ENCODE measurements around the gene UBA52. TPM values are rescaled to one million over a fixed set of nuclear protein-coding genes. Genes with fewer than 3 reads are reported as not detected.

Gene UBA52
- total RNA-seq, 1 experiment from 2014 or later = 1,284 TPM

GRCh38 chr19:18603255-18603957 is 31.7 kb downstream of the UBA52 start:
- in situ Hi-C loops (cut with HindIII; ENCODE audit: low pct_unique_long_range_greater_than_20kb, low sequenced_read_pairs) = no loop called here
- DNase-seq (ENCODE audit: low read depth, low spot score) = no peak

DNA sequence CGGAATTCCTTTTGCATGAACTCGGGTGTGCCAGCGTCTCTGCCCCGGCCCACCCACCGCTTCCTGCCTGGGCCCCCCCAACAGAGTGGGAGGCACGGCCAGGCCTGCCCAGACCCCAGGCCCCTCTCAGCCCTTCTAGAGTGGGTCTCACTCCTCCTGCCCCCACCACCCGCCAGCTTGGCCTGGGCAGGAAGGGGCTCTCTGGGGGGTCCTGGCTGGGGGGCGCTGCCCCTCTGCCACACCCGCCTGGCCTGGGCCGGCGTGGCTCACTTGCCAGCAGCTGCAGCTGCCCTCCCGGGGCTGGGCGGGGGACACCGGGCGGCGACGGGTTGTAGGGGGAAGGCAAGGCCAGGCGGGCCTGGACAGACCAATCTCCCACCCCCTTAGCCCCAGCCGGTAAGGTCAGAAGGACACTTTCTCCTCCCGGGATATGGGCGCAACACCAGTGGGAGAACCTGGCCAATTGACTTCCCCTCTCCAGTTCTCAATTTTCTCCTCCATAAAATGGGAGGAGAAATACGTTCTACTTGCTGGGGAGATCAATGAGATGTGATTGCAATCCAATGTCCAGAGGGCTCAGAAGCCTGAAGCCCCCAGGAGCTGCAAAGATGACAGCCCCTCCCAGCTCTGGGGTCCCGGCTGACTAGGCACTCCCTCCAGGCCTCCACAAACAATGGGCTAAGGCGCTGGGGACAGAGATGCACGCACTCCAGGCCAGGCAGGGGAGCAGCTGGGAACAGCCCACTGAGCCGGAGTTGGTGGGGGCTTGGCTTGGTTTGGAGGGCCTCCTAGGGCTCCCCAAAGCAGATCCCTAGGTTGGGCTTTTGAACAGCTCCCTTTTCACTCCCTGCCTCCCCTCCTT is 32.5 kb downstream of the UBA52 start:
- DNase-seq (ENCODE audit: low read depth, low spot score) = no peak
- in situ Hi-C loops (cut with HindIII; ENCODE audit: low pct_unique_long_range_greater_than_20kb, low sequenced_read_pairs) = no loop called here

- no peak for DNase-seq (ENCODE audit: low read depth, low spot score)
- in situ Hi-C loops (cut with HindIII; ENCODE audit: low pct_unique_long_range_greater_than_20kb, low sequenced_read_pairs) = no loop called here
These were observed 33.1 kb downstream of the UBA52 start for GRCh38 chr19:18604820-18605159.

- DNase-seq (ENCODE audit: low read depth, low spot score) = no peak
- in situ Hi-C loops (cut with HindIII; ENCODE audit: low pct_unique_long_range_greater_than_20kb, low sequenced_read_pairs) = no loop called here
These were observed 33.5 kb downstream of the UBA52 start for GRCh38 chr19:18605196-18605545.

GRCh38 chr19:18605546-18606280 is 34.1 kb downstream of the UBA52 start:
- no peak for DNase-seq (ENCODE audit: low read depth, low spot score)
- in situ Hi-C loops (cut with HindIII; ENCODE audit: low pct_unique_long_range_greater_than_20kb, low sequenced_read_pairs) = no loop called here

GRCh38 chr19:18606281-18607225 is 34.9 kb downstream of the UBA52 start, which contains the start of gene CRLF1:
Gene CRLF1 (minus strand): TSS chr19:18606799. CDS start chr19:18606656, 143 bp downstream.
- in situ Hi-C loops (cut with HindIII; ENCODE audit: low pct_unique_long_range_greater_than_20kb, low sequenced_read_pairs) = no loop called here

GRCh38 chr19:18607226-18608101 is 35.8 kb downstream of the UBA52 start:
- no peak for DNase-seq (ENCODE audit: low read depth, low spot score)
- in situ Hi-C loops (cut with HindIII; ENCODE audit: low pct_unique_long_range_greater_than_20kb, low sequenced_read_pairs) = no loop called here

More at GRCh38 chr19:18606281-18607225, 34.9 kb downstream of the UBA52 start, which contains the start of gene CRLF1:
- DNase-seq (ENCODE audit: low read depth, low spot score) = no peak

DNA sequence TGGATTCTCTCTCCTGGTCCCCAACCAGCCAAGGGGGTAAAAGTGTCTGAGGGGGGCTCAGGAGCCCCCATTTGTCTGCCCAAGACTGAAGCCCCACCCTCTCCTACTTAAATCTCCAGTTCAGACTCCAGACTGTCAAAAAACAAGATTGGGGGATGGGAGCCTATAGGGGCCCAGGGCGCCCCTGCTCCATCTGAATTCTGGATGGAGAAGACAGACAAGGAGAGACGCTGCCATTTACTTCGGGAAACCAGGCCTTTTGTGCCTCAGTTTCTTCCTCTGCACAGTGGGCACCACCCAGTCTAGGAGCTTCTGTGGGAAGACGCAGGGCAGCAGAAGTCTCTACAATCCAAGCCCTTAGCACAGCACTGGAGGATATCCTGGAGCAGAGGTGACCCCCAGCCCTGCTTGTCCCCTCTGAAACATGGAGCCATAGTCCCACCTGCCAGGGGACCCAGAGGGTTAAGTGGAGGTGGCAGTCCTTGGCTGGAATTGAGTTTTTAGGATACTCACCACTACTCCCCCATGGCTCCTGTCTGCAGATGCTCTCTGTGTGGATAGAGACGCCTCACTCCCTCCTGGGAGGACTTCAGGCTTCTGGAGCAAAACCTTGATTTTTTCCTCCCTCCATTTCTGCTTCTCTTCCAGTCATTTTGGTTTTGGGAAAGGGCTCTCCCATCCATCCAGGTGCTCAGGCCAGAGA is 36.6 kb downstream of the UBA52 start:
- in situ Hi-C loops (cut with HindIII; ENCODE audit: low pct_unique_long_range_greater_than_20kb, low sequenced_read_pairs) = no loop called here
- DNase-seq (ENCODE audit: low read depth, low spot score) = no peak

DNA sequence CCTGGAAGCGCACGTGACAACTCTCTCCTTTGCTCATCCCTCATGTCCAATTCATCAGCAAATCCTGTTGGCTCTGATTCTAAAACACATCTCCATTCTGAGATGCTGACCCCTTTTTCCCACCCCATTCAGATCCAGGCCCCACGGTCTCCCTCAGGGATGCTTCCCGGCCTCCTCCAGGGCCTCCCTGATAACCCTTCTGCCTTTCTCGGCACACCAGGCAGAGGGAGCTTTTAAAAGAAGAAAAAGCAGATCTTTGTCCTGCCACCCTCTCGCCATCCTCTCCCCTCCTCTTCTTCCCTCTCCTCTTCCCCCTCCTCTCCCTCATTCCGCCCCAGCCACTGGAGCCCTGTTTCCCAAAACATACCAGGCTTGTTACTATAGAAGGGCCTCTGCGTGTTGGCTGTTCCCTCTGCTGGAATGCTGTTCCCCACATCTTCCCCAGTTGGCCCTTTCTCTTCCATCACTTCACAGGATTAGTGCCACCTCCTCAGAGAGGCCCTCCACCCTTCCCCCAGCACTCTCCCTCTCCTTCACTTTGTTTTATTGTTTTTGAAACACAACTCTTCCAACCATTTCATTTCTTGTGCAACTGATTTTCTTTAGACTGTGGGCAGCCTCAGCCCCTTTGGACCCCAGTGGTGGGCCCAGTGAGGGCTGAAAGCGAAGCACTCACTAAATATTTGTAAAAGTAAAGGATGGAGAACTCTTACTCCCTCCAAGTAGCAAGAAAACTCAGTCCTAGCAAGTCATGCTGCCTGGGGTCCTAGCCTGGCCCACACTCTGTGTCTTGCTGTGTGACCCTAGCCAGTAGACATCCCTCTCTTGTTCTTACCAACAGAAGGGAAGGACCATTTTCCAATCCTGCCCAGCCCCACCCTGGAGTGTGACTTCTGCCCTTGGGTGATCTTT is 37.4 kb downstream of the UBA52 start:
- in situ Hi-C loops (cut with HindIII; ENCODE audit: low pct_unique_long_range_greater_than_20kb, low sequenced_read_pairs) = no loop called here
- no peak for DNase-seq (ENCODE audit: low read depth, low spot score)

- in situ Hi-C loops (cut with HindIII; ENCODE audit: low pct_unique_long_range_greater_than_20kb, low sequenced_read_pairs) = no loop called here
- DNase-seq (ENCODE audit: low read depth, low spot score) = no peak
These were observed 38.0 kb downstream of the UBA52 start for GRCh38 chr19:18609717-18610051.

DNA sequence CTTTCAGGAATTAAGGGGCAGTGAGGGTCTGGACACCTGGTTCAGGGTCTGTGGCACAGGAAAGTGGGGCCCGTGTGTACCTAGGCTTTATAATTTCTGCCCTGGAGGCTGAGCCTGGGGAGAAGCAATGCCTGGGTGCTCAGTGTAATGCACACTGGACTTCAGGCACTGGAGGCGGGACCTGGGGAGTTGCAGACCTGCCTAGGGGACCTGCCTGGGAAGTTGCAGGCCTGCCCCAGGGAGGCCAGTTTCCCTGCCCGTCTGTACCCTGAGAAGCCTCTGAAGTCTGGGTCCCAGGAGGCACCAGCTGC is 38.5 kb downstream of the UBA52 start:
- DNase-seq (ENCODE audit: low read depth, low spot score) = no peak
- in situ Hi-C loops (cut with HindIII; ENCODE audit: low pct_unique_long_range_greater_than_20kb, low sequenced_read_pairs) = no loop called here

GRCh38 chr19:18610556-18611326 is 39.1 kb downstream of the UBA52 start:
- DNase-seq (ENCODE audit: low read depth, low spot score) = no peak
- in situ Hi-C loops (cut with HindIII; ENCODE audit: low pct_unique_long_range_greater_than_20kb, low sequenced_read_pairs) = no loop called here

GRCh38 chr19:18611327-18612050 is 39.8 kb downstream of the UBA52 start:
- no peak for DNase-seq (ENCODE audit: low read depth, low spot score)
- in situ Hi-C loops (cut with HindIII; ENCODE audit: low pct_unique_long_range_greater_than_20kb, low sequenced_read_pairs) = no loop called here

Measured in SK-MEL-5 (cell line).